ENCODE data around the gene TMEM184C.
A peak's percentile ranks its signal among the peaks of the same experiment; 100 is the strongest.

The TMEM184C gene

DNA sequence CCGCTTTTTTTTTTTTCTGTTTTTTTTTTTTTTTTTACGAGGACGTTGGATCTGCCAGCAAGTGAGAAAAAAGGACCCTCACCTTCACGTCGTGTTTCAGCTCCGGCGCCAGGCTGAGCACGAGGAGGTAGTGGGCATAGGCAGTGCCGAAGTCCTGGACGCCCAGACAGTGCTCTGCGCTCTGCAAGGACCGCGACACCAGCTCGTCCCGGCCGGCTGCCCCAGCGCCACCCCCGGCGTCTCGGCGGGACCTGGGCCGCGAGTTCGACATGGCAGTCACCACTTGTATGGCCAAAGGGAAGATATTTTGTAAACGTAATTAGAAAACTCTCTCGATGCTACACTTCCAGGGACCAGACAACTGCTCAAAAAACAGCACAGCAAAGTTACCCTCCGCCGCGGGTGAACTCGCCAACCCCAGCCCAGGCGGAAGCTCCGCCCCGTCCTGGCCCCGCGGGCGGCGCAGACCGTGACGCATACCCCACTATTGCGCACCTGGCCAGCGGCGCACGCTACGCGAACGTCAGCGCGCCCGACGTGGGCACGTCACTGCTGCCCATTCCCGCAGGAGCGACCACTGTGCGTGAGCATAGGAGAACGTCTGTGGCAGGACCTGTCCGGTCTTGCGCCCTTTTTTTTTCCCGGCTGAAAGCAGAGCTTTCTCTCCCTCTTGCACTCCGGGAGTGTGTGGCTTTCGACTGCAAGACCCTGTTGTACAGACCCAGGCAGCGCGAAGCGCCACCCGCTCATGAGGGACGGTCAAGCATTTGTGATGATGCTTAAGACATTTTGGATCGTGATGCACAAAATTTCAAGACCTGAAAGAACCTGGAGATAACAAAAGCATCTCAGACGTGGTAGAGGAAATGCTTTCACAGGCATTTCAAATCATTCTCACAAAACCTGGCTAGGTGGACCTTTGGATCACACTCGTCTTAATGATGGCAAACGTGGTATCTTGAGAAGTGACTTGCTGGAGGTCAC, 66.8 kb downstream of the TMEM184C start, which contains the start of gene PRMT9:
PRMT9 (minus strand) TSS at position 447 of the 984 bp plus-strand sequence; CDS start at position 271, 176 bp downstream.
- TF ChIP-seq, protein P1, sequence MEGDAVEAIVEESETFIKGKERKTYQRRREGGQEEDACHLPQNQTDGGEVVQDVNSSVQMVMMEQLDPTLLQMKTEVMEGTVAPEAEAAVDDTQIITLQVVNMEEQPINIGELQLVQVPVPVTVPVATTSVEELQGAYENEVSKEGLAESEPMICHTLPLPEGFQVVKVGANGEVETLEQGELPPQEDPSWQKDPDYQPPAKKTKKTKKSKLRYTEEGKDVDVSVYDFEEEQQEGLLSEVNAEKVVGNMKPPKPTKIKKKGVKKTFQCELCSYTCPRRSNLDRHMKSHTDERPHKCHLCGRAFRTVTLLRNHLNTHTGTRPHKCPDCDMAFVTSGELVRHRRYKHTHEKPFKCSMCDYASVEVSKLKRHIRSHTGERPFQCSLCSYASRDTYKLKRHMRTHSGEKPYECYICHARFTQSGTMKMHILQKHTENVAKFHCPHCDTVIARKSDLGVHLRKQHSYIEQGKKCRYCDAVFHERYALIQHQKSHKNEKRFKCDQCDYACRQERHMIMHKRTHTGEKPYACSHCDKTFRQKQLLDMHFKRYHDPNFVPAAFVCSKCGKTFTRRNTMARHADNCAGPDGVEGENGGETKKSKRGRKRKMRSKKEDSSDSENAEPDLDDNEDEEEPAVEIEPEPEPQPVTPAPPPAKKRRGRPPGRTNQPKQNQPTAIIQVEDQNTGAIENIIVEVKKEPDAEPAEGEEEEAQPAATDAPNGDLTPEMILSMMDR (IDR thresholded peaks at IDR 0.05), result no peak

DNA sequence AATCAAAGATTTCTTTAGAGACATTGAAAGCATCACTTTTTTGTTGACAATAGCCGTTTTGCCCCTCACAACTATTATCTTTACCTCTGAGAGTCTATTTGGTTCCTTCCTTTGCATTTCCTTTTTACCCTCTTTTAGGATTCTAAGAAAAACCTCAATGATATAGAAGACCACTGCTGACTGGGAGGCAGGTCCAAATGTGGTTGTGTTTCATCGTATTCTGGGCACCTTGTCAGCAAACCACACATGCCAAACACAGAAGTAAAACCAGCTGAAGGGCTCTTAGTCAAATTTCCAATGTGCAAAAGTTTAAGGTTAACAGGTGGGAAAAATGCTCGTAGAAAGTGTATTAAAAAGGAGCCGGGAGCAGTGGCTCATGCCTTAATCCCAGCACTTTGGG, 71.9 kb downstream of the TMEM184C start:
- TF ChIP-seq, protein P1 (IDR thresholded peaks at IDR 0.05), result no peak

DNA sequence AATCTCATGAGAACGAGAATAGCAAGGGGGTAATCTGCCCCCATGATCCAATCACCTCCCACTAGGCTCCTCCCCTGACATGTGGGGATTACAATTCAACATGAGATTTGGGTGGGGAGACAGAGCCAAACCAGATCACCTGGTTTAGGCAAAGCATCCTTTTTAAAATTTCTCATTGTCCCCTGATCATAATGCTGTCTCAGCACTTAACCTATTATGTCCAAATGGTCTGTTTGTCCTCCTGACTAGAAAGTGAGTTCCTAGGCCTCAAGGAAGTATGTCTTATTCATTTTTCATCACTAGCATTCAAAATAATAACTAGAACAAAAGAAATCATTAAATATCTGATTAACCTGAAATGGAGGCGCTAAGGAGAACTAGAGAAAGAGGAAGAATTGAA, 74.6 kb downstream of the TMEM184C start:
- TF ChIP-seq, protein P1 (IDR thresholded peaks at IDR 0.05), result no peak

DNA sequence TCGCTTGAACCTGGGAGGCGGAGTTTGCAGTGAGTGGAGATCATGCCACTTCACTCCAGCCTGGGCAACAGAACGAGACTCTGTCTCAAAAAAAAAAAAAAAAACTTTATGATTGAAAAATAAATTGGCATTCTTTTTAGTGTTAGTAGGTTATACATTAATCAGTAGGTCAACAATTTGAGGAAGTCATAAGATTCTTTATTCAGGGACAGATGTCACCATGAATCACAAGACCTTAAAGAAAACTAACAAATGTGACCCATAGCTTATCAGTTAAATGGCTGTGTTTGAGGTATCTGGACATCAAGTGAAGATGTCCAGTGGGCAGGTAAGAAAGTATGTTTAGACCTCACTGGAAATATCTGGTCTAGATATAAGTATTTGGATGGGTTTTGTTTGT, 76.0 kb downstream of the TMEM184C start:
- TF ChIP-seq, protein P1 (IDR thresholded peaks at IDR 0.05), result no peak

DNA sequence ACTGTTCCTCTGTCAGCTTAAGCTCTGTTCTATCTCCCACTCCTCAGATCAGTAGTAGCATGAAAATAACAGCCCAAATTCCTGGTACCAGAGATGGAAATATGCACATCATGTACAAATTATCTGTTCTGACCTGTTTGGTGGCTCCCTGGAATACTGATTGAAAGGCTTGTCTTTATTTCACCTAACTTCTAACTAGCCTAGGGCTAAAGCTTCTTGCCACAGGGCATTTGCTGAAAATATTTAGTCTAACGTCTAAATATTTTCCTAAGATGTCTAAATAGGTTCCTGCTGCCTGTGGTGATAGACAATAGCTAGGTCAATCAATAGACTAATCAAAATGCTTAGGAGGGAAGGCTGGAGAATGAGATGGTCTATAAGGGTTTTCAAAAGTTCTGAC, 79.7 kb downstream of the TMEM184C start:
- TF ChIP-seq, protein P1 (IDR thresholded peaks at IDR 0.05), result no peak

DNA sequence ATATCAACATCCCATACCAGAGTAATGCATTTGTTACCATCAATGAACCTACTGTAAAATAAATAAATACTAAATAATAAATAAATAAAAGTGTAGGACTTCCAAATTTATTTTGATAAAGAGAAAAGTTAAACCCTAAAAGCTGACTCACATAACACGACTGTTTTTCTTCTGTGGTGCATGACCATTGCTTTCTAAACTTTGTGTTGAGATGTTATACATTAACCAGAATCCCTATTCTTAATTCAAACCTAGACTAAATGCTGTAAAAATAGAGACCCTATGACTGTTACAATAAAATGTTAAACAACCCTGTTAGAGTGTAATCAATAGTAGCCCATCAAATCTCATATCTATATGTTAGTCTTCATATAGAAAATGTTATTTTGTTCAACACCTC, 87.6 kb downstream of the TMEM184C start:
- TF ChIP-seq, protein P1 (IDR thresholded peaks at IDR 0.05), result no peak

DNA sequence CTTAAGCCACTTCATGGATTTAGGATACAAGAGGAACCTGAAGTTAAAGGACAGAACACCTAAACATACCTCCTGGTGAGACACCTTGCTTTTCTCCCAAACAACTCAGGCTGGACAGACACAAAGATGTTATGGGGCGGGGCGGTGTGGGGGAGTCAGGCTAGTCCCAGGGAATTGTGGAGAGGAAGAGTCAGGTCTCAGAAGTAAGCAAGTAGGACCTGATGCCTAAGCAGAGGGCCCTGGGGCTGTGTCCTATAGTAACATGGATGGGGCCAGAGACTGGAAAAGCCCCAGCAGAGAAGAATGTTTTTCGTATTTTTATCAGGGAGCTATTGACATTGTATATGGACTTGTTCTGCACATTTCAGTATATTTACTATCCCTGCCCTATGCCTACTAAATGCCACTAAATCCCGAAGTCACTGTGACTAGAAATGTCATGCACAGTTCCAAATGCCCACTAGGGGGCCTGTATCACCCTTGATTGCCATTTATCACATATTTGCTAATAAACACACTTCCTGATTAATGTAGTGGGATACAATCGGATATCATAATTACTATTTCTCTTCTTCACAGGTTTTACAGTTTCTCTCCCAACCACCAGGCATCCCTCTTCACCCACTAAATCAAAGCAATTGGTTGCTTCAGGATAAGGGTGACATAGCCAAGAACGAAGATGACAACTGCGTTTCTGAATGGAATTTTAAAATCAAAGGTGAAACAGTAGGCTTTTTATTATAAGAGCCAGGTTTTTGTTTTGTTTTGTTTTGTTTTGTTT, 90.9 kb downstream of the TMEM184C start:
- TF ChIP-seq, protein P1 (IDR thresholded peaks at IDR 0.05), result peak; percentile 82

All from LNCAP (cell line).